ENCODE results near the gene CDC40.

DNA sequence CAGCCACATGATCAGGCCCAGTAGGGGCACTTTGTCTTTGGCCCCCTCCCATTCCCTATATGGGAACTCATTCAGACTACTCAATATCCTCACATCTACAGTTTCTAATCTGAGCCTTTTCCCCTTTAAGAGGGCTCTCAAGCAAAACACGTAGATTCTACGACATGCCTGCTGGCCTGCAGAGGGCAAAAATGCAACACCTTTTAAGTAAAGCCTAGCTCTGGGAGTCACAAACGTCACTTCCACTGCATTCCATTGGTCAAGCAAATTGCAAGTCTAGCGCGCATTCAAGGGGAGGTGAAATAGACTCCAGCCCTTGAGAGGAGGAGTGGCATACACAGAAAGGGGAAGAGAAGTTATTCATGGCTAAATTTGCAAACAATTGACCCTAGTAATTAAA is 70.6 kb downstream of the CDC40 start:
- TF ChIP-seq, protein P1, sequence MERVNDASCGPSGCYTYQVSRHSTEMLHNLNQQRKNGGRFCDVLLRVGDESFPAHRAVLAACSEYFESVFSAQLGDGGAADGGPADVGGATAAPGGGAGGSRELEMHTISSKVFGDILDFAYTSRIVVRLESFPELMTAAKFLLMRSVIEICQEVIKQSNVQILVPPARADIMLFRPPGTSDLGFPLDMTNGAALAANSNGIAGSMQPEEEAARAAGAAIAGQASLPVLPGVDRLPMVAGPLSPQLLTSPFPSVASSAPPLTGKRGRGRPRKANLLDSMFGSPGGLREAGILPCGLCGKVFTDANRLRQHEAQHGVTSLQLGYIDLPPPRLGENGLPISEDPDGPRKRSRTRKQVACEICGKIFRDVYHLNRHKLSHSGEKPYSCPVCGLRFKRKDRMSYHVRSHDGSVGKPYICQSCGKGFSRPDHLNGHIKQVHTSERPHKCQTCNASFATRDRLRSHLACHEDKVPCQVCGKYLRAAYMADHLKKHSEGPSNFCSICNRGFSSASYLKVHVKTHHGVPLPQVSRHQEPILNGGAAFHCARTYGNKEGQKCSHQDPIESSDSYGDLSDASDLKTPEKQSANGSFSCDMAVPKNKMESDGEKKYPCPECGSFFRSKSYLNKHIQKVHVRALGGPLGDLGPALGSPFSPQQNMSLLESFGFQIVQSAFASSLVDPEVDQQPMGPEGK (CRISPR knock-in tag; IDR thresholded peaks at IDR 0.05; ENCODE audit: borderline replicate concordance): no peak
- TF ChIP-seq BACH2 (CRISPR knock-in tag; IDR thresholded peaks at IDR 0.05; ENCODE audit: borderline replicate concordance) (no peak), PPARA (CRISPR knock-in tag; IDR thresholded peaks at IDR 0.05; ENCODE audit: borderline replicate concordance) (no peak), ARNTL (CRISPR knock-in tag; IDR thresholded peaks at IDR 0.05; ENCODE audit: borderline replicate concordance, low read depth) (no peak), ZFP3 (CRISPR knock-in tag; IDR thresholded peaks at IDR 0.05) (no peak), TCF4 (CRISPR knock-in tag; IDR thresholded peaks at IDR 0.05; ENCODE audit: borderline replicate concordance) (no peak), ZNF70 (CRISPR knock-in tag; IDR thresholded peaks at IDR 0.05) (no peak), ZFP30 (CRISPR knock-in tag; IDR thresholded peaks at IDR 0.05) (no peak), ZNF8 (CRISPR knock-in tag; IDR thresholded peaks at IDR 0.05) (no peak), GLIS3 (CRISPR knock-in tag; IDR thresholded peaks at IDR 0.05) (no peak), ZC3H10 (CRISPR knock-in tag; IDR thresholded peaks at IDR 0.05) (no peak), SNAI2 (CRISPR knock-in tag; IDR thresholded peaks at IDR 0.05) (no peak)
- TF ChIP-seq, protein P2, sequence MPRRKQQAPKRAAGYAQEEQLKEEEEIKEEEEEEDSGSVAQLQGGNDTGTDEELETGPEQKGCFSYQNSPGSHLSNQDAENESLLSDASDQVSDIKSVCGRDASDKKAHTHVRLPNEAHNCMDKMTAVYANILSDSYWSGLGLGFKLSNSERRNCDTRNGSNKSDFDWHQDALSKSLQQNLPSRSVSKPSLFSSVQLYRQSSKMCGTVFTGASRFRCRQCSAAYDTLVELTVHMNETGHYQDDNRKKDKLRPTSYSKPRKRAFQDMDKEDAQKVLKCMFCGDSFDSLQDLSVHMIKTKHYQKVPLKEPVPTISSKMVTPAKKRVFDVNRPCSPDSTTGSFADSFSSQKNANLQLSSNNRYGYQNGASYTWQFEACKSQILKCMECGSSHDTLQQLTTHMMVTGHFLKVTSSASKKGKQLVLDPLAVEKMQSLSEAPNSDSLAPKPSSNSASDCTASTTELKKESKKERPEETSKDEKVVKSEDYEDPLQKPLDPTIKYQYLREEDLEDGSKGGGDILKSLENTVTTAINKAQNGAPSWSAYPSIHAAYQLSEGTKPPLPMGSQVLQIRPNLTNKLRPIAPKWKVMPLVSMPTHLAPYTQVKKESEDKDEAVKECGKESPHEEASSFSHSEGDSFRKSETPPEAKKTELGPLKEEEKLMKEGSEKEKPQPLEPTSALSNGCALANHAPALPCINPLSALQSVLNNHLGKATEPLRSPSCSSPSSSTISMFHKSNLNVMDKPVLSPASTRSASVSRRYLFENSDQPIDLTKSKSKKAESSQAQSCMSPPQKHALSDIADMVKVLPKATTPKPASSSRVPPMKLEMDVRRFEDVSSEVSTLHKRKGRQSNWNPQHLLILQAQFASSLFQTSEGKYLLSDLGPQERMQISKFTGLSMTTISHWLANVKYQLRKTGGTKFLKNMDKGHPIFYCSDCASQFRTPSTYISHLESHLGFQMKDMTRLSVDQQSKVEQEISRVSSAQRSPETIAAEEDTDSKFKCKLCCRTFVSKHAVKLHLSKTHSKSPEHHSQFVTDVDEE (CRISPR knock-in tag; IDR thresholded peaks at IDR 0.05): no peak

All from SK-N-SH treated with all-trans-retinoic acid at 6 μM for 48 hours (cell line).